Measurements from ENCODE around the gene ATP8A2. TPM values are rescaled to one million over a fixed set of nuclear protein-coding genes. Genes with fewer than 3 reads are reported as not detected.

The ATP8A2 gene
- total and polyA plus RNA-seq, 10 of the 15 experiments (the other 5 are each of a cell fraction or from before 2014, with no cell fraction given) = 0.01 to 0.04 (median 0.04) TPM; not detected in 7

DNA sequence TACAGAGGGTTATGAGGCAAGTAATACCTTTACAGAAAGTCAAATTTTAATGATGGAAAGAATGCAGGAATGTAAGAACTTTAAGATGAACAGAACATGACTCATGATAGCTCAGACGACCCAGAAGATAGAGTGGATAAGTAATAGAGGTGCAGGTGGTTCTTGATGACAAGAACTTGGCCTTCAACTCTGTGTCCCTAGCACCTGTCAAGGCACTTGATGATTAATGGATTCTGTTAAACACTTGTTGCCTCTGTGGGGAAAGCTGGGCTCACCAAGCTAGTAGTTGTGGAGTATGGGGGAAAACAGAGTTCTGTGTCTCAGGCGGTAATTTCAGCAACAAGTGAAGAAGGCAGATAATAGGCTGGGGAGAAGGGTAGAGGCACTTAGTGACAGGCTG lies 306.2 kb downstream of the ATP8A2 start:
- TF ChIP-seq BMI1 (IDR thresholded peaks at IDR 0.05; ENCODE audit: borderline replicate concordance) = no peak
- TF ChIP-seq SMAD1 (IDR thresholded peaks at IDR 0.05; ENCODE audit: low read depth, partially characterized antibody) = no peak
- TF ChIP-seq, protein P1, sequence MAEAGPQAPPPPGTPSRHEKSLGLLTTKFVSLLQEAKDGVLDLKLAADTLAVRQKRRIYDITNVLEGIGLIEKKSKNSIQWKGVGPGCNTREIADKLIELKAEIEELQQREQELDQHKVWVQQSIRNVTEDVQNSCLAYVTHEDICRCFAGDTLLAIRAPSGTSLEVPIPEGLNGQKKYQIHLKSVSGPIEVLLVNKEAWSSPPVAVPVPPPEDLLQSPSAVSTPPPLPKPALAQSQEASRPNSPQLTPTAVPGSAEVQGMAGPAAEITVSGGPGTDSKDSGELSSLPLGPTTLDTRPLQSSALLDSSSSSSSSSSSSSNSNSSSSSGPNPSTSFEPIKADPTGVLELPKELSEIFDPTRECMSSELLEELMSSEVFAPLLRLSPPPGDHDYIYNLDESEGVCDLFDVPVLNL (IDR thresholded peaks at IDR 0.05; ENCODE audit: low read depth, low read length) = no peak
- TF ChIP-seq, protein P2, sequence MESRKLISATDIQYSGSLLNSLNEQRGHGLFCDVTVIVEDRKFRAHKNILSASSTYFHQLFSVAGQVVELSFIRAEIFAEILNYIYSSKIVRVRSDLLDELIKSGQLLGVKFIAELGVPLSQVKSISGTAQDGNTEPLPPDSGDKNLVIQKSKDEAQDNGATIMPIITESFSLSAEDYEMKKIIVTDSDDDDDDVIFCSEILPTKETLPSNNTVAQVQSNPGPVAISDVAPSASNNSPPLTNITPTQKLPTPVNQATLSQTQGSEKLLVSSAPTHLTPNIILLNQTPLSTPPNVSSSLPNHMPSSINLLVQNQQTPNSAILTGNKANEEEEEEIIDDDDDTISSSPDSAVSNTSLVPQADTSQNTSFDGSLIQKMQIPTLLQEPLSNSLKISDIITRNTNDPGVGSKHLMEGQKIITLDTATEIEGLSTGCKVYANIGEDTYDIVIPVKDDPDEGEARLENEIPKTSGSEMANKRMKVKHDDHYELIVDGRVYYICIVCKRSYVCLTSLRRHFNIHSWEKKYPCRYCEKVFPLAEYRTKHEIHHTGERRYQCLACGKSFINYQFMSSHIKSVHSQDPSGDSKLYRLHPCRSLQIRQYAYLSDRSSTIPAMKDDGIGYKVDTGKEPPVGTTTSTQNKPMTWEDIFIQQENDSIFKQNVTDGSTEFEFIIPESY (IDR thresholded peaks at IDR 0.05) = no peak
- no peak for TF ChIP-seq CHD2 (IDR thresholded peaks at IDR 0.05; ENCODE audit: borderline replicate concordance, low read depth, low read length)
- TF ChIP-seq TAF1 (IDR thresholded peaks at IDR 0.05; ENCODE audit: borderline replicate concordance, low read depth, low read length) = no peak
- TF ChIP-seq BACH1 (IDR thresholded peaks at IDR 0.05; ENCODE audit: borderline replicate concordance) = no peak
- TF ChIP-seq NR2F1 (conservative IDR thresholded peaks at IDR 0.05) = no peak
- no peak for TF ChIP-seq CHD1 (IDR thresholded peaks at IDR 0.05; ENCODE audit: low read depth, low read length)
- TF ChIP-seq, protein P3, sequence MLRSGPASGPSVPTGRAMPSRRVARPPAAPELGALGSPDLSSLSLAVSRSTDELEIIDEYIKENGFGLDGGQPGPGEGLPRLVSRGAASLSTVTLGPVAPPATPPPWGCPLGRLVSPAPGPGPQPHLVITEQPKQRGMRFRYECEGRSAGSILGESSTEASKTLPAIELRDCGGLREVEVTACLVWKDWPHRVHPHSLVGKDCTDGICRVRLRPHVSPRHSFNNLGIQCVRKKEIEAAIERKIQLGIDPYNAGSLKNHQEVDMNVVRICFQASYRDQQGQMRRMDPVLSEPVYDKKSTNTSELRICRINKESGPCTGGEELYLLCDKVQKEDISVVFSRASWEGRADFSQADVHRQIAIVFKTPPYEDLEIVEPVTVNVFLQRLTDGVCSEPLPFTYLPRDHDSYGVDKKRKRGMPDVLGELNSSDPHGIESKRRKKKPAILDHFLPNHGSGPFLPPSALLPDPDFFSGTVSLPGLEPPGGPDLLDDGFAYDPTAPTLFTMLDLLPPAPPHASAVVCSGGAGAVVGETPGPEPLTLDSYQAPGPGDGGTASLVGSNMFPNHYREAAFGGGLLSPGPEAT (IDR thresholded peaks at IDR 0.05; ENCODE audit: low read depth) = no peak
- ChIA-PET RAD21 (ENCODE audit: unreplicated experiment) (no interaction called here), POLR2A (no interaction called here), SMC1A (ENCODE audit: uncharacterized antibody, unreplicated experiment) (no interaction called here), CTCF (no interaction called here)
- no peak for FAIRE-seq
- 42% methylated on average over 2 of the region's 2 CpGs for WGBS (ENCODE audit: insufficient coverage, insufficient replicate concordance, low lambda C conversion rate, missing lambda C conversion rate)
- no peak overlapping the region for H3K4me3 ChIP-seq
- BruUV-seq (replicated peaks) = no TSS peak
- H3K79me2 ChIP-seq (ENCODE audit: control insufficient read depth, insufficient read depth, low read length) = no peaks in the 10 kb centered on the region
- H3K27me3 ChIP-seq (replicated peaks in 1 of 2; ENCODE audit: control insufficient read depth in 2 of 2, insufficient read depth in 2 of 2, low read length in 1 of 2) = no peaks in the 10 kb centered on the region
- H2AFZ ChIP-seq (ENCODE audit: control insufficient read depth, low read depth, low read length) = no peak overlapping the region
- no peaks in the 10 kb centered on the region for H3K9me3 ChIP-seq (replicated peaks; ENCODE audit: control insufficient read depth, insufficient read depth, low read length)
- H3K9ac ChIP-seq (ENCODE audit: control insufficient read depth, insufficient read depth, low read length) = no peak overlapping the region
- H3K4me2 ChIP-seq (ENCODE audit: control insufficient read depth, insufficient read depth) = no peak overlapping the region
- in situ Hi-C loops (cut with MboI) = no loop called here
- ATAC-seq = no peak
- intact Hi-C loops (cut with micrococcal nuclease; ENCODE audit: unreplicated experiment) = no loop called here
- H3K4me1 ChIP-seq (ENCODE audit: control insufficient read depth, insufficient read depth, low read length) = no peaks in the 10 kb centered on the region
- DNase-seq (ENCODE audit: low read depth, low spot score) = no peak
- H4K20me1 ChIP-seq (ENCODE audit: control insufficient read depth, insufficient read depth) = no peaks in the 10 kb centered on the region
- no peaks in the 10 kb centered on the region for H3K36me3 ChIP-seq (ENCODE audit: control insufficient read depth in 2 of 2, insufficient read depth in 2 of 2, low read length in 1 of 2)
- no peak overlapping the region for H3K27ac ChIP-seq (ENCODE audit: control insufficient read depth, insufficient read depth)

All from GM12878 (cell line).